NCI-H128 (cell line): Measurements from ENCODE around the gene URB1.

Experiments
- DNase-seq: peaks from one replicate; lab custom pipeline; 2025; ENCODE audit not compliant: unreplicated experiment; lab: John Stamatoyannopoulos, UW

The URB1 gene

DNA sequence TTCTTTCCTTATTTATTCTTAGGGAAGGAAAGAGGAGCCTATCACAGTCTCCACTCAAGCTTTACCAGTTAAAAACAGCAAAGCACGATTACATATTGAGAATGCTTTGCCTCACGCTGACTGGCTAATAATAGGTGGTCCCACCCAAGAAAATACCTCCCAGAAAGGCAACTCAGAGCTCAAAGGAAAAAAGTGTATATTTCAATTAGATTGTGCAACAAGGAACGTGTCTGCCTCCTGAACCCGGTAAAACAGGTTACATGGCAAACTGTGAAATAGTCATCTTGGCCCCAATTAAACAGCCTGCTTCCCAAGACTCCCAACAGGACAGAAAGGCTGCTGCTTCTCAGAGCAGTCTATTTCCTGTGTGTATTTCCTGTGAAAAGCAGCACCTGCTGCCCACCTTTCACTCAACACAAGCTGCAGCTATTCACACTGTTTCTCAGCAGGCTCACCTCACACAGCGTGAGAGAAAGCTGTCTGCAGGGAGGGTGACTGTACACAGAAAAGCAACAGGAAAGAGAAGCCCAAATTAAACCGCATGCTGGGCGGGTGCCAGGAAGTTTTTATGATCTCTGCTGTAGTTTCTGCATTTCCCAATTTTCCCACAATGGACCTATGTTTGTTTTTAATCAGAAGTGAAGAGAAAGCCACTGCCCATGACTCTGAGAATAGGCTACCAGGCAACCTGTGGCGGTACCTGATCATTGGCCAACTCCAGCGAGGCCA, 44.0 kb downstream of the URB1 start:
- DNase-seq: no peak

DNA sequence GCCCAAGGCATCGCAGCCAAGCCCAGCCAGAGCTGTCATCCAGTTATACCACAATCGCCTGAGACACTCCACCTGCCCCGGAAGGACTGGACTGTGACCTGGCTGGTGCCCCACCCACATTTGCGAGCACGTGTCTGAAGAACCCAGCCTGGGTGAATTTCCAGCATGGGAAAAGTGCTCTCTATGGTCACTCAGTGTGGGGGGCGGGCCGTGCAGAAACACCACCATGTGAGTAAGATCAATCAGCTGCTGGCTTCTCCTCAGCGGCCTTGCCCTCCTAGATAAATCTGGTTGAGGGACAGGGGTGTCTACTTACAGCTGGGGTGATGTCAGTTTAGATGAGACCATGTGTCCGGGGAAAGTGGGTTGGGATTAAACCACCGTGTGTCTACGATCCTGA, 44.8 kb downstream of the URB1 start:
- DNase-seq: no peak

DNA sequence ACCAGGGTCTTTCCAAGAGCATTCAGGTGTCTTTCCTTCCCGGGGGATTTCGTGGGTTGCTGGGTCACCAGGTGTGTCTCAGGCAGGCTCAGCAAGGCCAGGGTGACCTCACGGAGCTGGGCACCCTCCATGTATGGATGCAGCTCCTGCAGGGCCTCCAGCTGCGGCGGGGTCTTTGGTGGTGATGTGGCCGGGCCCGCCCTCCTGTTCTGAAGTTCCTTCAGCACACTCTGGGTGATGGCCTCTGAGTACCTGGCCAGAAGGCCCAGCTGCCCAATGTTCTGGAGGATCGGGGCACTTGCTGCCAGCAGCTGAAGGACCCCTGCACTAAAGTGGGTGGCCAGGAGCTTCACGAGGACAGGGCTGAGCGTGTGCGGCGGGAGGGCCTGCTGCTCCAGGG, 45.5 kb downstream of the URB1 start:
- DNase-seq: no peak

DNA sequence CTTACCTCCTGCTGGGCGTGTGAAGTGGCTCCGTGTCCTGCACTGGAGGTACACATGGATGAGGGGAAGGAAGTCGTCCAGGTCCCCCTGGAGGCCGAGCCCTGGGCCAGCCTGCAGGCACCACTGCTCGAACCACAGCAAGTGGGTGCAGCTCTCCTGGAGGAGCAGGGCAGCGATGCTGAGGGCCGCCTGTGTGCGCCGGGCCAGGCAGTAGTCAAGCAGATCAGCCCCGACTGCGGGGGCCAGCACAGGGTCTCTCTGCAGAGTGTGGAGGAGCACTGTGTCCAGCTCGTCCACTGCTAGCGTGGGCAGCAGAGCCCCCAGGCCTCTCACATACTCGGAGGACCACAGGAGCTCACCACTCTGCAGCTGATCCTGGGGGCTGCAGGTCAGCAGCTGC, 45.9 kb downstream of the URB1 start:
- no peak for DNase-seq

DNA sequence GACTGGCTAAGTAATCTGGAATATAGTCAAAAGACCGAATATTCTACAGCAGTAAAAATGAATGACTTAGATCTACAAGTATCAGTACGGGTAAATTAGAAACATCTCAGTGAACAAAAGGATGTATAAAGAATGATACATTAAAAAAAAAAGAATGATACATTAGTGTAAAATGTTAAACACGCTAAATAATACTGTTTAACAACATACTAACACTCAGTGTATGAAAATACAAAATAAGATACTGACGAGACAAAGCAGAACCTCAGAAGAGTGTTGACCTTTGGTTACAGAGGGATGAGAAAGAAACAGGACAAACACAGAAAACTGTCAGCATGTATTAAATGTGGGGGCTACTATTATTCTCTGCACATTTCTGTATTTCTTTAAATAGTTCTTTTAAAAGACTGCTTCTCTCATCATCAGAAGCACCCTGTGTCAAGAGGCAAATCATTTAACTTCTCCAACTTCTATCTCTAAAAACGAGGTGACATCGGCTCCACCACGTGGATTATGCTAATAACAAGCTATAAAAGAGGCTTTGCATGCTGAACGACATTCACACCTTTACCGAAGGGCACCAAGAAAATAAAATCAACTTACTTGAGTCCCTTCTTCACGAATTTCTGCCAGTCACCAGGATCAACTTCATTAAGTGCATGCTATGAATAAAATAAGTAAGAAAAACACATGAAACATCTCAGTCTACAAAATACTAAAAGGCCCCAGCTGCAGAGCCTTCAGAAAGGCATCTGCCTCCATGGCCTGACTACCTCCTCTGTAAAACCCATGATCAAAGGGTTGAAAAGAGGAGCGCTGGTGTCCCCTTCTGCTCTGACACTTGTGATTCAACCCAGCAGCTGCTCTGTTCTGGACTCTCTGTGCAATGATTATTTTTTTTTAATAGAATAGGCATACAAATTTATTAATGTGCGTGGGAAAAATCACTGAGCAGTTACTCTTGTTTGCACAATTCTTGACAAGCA, 51.7 kb downstream of the URB1 start:
- no peak for DNase-seq

DNA sequence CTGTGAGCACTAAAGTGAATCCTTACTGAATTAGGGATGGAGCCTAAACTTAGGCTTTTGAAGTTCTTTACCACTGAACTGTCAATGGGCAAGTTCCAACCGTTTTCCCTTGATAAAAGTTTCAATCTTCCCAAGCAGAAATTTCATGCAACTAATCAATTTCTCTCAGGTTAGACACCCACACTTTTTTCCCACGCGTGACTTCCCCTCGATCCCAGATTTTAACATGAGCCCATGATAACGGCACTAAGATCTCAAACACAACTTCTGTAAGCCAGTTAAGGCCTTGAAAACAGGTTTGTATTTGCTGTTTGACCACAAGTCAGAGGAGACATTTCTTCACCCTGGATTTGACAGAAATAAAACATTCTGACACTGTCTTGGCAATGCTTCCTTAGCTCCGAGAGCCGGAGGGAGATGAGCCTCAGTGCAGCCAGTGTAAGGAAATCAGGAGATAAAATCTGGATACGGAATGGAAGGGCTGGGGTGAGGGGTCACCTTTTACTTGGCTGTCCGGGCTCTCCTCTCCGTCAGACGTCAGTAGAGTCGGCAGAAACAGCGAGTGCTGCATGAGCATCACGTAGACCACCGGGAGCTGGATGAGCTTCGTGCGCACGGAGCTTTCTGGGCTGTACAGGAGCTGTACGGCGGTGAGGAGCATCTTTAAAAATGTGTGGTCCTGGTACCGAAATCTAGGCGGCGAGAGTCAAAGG, 54.4 kb downstream of the URB1 start:
- no peak for DNase-seq

DNA sequence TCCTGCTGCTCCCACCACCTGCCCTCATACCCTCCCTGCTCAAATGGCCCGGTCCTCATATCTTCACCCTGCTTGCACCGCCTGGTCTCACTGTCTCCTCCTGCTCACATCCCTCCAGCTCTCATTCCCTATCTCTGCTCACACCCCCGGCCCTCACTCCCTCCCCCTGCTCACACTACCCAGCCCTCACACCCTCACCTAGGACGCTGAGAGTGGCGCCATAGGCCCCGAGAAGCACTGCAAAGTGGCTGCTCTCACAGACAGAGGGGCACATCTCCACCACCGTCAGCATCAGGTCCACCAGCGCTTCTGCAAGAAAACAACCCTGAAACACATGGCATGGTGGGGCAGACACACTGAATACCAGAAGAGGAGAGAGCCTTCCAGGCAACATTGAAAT, 55.6 kb downstream of the URB1 start:
- no peak for DNase-seq

DNA sequence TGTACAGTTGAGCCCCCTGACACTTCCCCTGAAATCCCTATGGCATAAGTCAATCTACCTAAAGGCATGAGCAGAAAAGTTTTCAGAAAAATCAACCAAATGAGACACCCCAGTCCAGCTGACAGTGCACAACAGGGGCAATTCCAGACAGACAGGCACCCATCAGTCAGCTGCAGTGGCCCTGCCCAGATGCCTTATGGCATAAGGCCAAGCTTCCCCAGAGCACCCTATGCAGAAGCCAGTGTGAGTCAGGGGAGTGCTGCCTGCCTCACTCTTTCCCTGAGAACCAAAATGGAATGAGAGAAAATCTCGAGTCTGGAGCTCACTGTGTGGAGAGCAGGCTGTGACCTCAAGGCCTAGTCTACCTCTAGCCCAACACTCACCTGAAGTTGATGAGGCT, 56.1 kb downstream of the URB1 start:
- no peak for DNase-seq

DNA sequence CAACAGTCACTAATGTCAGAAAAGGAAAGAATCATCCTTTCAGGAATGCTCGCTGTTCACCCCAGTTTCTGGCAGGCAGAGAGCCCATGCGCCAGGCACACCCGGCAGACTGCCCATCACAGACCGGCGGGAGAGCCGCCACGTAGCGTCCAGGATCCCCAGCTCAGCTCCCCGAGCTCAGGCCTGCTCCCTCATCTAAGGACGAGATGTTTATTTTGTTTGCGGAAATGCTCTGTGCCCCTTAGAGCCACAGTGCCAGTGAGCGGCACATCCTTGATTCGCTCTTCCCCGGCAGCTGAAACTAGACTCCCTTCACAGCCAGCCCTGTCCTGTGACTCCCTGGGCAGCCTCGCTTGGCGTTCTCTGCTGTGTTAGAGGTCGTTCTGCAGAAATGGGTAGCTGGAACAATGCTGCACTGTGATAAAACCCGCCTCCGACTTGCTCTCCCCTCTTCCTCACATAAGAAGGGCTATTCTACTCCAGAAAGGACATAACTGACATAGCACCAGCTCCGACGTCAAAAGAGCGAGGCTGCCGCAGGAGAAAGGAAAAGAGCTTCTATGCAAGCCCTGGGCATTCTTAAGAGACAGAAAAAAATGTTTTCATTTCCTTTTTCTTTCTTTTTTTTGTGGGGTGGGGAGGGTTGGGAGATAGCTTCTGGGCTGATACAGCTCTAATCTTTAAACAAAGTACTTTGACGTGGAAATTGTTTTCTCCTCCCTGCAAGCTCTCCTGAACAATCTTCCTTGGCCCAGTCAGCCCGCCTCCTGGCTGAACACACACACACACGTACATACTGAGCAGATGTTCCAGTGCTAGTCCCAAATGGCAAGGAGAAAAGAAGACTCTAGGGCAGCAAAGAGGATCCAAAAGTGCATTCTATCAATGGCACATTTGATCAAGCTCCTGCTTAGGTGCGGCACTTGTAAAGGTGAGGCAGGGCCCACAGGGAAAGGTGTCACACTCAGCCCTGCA, 56.9 kb downstream of the URB1 start:
- no peak for DNase-seq

DNA sequence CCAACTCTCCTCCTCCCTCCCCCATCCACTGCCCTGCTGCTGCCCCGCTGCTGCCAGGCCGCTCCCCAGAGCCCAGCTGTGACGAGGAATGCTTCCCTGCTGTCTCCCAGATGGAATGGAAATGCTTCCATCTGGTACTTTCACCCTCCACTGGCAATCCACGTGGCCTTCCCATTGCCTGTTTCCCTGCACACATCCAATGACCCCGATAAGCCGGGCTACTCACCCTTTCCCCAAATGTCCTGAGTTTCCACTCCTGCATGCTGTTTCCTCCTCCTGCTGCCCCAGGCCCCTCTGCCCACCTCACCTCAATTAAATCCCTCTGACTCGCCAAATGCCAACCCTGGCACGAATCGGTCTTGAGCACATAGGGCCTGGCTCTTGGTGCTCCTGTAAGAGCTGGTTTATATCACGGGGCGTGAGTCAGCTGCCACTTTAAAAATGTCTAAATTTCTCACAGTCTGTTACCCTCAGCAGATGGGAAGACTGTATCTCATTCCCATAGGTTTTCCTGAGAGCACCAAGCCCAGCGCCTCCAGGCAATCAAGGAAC, 57.8 kb downstream of the URB1 start:
- DNase-seq: no peak

DNA sequence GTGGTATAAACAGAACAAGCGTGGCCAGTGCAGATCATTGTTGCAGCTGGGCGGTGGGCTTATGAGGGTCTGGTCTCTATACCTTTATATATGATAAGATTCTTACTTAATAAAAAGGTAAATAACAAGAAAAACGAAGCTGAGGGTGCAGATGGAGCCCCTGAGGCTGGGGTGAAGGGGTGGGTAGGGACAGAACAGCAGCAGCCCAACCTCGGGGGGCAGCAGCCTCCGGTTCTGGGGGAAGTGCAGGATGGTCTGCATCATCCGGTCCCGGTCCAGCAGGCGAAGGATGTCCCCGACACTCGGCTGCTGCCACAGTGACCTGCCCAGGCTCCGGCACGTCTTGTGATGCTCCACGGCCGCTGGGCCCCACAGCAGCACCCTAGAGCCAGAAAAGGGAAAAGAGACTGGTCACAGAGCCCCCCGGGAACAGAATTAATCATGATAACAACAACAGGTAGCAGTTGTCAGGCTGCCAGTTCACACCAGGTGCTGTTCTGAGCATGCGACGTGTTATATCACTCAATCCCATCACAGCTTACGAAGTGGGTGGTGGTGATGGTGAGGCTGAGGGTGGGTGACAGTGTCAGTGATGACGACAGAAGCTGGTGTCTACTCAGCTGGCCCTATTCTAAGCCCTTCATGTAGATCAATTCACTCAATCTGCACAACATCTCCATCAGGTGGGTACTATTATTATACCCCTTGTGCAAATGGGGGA, 58.7 kb downstream of the URB1 start:
- DNase-seq: no peak

DNA sequence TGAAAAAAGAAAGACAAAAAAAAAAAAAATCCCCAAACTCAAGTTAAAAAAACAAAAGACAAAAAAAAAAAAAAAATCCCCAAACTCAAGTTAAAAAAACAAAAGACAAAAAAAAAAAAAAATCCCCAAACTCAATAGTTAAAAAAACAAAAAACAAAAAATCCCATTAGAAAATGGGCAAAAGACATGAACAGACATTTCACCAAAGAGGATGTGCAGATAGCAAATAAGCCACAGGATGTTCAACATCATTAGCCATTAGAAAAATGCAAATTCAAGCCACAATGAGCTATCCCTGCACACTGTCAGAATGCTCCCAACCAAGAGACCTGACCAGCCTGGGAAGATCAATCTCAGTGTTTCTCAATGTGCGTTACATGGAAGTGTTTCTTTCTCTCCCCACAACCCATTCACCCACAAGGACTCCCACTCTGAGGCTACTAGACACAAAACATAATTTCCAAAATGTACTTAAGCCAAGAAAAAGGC, 60.3 kb downstream of the URB1 start:
- no peak for DNase-seq

DNA sequence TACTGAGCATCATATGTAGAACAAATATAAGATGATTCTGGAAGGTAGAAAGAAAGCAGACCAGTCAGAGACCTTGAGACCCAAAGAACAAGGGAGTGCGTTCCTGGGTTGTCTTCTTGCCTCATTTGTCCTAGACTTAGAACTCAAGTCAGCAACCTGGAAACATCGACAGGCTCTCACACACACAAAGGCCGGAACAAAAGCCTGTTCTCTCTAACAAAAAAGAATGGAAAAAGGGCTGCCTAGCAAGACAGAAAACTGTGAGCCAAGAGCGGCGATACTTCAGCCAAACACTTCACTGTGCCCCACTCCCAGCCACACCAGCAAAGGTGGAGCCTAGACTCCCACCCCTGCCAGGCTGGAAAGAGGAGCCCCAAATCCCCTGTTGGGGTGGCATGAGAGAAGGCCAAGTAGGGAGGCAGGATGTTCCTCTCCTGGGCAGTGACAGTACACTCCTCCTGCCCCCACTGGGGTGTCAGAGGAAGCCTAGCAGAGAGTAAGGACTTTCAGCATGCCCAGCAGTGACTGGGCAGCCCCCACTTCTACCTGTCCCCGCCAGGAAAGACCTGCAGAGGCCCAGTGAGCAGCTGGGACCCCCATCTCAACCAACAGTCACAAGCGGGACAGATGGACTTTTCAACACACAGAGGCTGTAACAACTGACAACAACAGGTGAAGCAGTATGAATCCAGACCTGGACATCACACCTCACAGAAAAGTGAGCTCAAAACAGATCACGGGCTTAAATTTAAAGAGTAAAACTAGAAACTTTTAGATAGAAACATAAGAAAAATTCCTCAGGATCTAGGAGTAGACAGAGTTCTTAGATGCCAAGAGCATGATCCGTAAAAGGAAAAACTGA, 61.1 kb downstream of the URB1 start:
- DNase-seq: no peak

DNA sequence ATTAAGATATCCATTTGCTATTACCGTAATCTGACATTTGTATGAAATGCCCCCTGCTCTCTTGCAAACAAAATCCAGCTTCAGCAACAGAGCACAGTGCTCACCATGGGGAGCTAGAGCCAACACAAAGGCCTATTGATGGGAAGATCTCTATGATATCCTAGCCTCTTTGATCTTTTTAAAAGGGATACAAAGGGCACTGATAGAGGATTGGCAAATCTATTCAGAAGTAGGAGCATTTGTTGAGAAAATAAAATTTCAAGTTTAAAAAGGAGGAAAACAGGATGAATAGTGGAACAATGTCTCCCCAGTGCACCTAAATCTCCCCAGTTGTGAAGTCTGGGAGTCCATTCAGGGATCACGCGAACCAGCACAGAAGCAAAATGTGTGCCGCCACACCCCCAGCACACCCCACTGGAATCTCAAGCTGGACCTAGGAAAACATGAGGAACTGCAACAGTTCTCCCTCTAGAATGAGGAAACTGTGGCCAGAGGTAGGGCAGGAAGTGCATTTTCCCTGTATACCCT, 62.0 kb downstream of the URB1 start:
- no peak for DNase-seq

DNA sequence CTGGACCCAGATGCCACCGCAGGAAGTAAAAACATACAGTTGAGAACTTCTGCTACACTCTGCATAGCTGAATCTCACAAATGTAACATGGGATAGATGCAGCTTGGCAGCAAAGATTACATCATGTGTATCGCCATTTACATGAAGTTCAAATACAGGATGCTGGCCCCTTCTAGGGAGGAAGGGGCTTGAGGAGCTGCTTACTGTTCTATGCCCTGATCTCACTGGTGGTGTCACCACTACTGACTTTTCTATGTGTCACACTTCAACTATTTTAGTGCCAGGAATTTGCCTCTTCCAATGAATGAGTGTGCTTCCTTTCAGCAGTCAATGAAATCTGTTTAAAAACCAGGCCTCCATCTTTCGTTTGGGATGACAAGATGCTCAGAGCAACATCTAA, 63.0 kb downstream of the URB1 start:
- no peak for DNase-seq

DNA sequence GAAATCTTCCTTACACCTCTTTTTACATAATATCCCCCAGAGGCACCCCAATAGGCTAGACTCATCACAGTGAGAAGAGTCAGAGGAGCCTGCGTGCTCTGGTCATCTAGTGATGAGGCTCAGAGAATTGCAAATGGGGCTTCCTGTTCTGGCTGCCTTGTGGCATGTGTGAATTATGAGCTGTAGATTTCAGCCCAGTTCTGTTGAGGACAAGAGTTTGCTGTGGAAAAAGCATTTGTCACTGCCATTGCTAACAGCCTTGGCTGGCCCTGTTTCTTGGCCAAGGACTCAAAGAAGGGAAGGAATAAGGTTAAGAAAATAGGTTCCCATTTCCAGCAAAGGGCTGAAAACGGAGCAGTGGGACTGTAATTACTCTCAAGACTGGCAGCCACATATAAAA, 63.5 kb downstream of the URB1 start:
- no peak for DNase-seq

DNA sequence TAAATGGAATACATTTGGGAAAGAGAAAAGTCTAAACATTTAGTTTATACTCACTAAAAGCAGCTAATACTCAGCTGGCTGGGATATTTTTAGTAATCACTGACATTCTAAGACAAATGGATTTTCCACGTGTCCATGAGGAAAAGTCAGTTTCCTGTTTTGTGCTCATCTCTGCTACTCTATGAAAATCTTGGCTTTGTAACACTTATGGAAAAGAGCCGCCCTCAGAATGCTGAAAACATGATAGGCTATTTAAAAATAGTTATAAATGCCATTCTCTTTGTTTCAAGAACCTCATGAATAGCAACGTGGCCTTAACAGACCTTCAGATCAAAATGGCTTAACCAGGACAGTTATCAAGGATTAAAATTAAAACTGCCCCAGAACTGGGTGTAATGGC, 64.2 kb downstream of the URB1 start:
- DNase-seq: no peak

DNA sequence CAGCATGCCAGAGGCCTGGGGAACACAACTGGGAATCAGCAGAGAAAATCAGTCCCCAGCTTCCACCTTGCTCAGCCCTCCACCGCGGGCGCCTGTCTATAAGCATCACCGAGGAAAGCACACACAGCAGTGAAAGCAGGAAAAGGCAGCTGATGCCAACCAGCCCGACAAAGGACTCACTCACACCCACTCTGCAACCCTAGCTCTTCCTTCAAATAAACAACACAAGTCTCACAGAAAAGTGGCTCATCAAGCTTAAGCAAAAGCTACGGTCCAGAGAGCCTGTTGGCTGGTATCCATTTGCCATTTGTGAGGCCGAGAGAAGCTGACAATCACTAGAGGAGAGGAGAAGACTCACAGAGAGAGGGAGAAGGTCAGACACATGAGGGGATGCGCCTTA, 67.1 kb downstream of the URB1 start:
- DNase-seq: no peak
